Body of pancreas (tissue), 4 donors: ENCODE data around the gene SYT13. TPM values are rescaled to one million over a fixed set of nuclear protein-coding genes. Genes with fewer than 3 reads are reported as not detected.

ENCODE experiments used
- ATAC-seq: fragments of 150-250 bp; one replicate; pipeline ENCODE4 v1.9.1; 2016
- DNase-seq, 4 donors: peaks; one replicate each; pipeline ENCODE4 v3.0.0-alpha.2; 2019
- H3K27ac ChIP-seq, 4 donors: fragments of 200-600 bp; sonication (generic); 1 replicate in 3 of 4; 2 replicates in 1 of 4; pipeline versions ENCODE4 v1.5.1 to v1.6.1; 2016 to 2019; ENCODE audit warnings: mild to moderate bottlenecking in 1 of 4, mixed read lengths in 1 of 4, moderate library complexity in 1 of 4
- H3K27me3 ChIP-seq, 2 donors: fragments of 200-600 bp; sonication (generic); one replicate each; pipeline ENCODE4 v1.6.0; 2016; ENCODE audit warnings: mild to moderate bottlenecking in 1 of 2
- H3K36me3 ChIP-seq, 2 donors: fragments of 200-600 bp; sonication (generic); replicated peaks in 1 of 2; 2 replicates each; pipeline ENCODE4 v1.5.1; 2016; ENCODE audit warnings: low read depth in 2 of 2; ENCODE audit not compliant: insufficient read depth in 1 of 2
- H3K4me1 ChIP-seq: fragments of 200-600 bp; sonication (generic); one replicate; pipeline ENCODE4 v1.6.0; 2016
- H3K4me3 ChIP-seq, 2 donors: fragments of 200-600 bp; sonication (generic); 1 replicate in 1 of 2; 2 replicates in 1 of 2; pipeline ENCODE4 v1.5.1; 2016 to 2019
- H3K9me3 ChIP-seq, 3 donors: fragments of 200-600 bp; sonication (generic); 1 replicate in 2 of 3; 2 replicates in 1 of 3; pipeline ENCODE4 v1.5.1; 2016
- CTCF ChIP-seq, 7 experiments: fragments of 450-650 bp in 4 of 7; fragments of 200-600 bp in 3 of 7; sonication (generic) in 3 of 7; IDR thresholded peaks; one replicate each; pipeline ENCODE4 v1.5.1; 2016 to 2019; ENCODE audit warnings: antibody characterized with exemption in 7 of 7
- POLR2A ChIP-seq, 3 donors: fragments of 450-650 bp; IDR thresholded peaks; one replicate each; pipeline ENCODE4 v1.6.1; 2016; ENCODE audit warnings: antibody characterized with exemption in 3 of 3, mild to moderate bottlenecking in 2 of 3
- WGBS, 2 donors: methylation state at CpG; one replicate each; pipeline ENCODE4 v1.1.5; 2017; 5-methylcytosine and 5-hydroxymethylcytosine counted together
- intact Hi-C: fragments of 100-400 bp; cut with DNase I; formaldehyde crosslinking; loops from one replicate; pipeline ENCODE4 v1.15.1; 2023
- total RNA-seq, 2 donors: library from RNA; depleted of rRNA; stranded (reverse); fragments of >200 nt; gene quantifications; one replicate each; pipeline ENCODE4 v1.1.0, GENCODE V29; 2016

Gene SYT13
- total RNA-seq, 2 donors from 2014 or later = 6.7 to 9.9 TPM

- Histone ChIP-seq H3K4me1 (no peaks in the 10 kb centered on the region), H3K27me3 (no peaks in the 10 kb centered on the region), H3K4me3 (no peak overlapping the region), H3K36me3 (no peaks in the 10 kb centered on the region), H3K27ac (no peak overlapping the region), H3K9me3 (no peaks in the 10 kb centered on the region)
- no peak for TF ChIP-seq POLR2A (IDR thresholded peaks at IDR 0.05)
- no peak for TF ChIP-seq CTCF (IDR thresholded peaks at IDR 0.05)
- DNase-seq (no peak), ATAC-seq (no peak)
- WGBS, 2 donors = 71 to 89% methylated on average over 4 of the region's 4 CpGs
- intact Hi-C loops = no loop called here
Measured at GRCh38 chr11:45278714-45279113, 7.4 kb downstream of the SYT13 start.

DNA sequence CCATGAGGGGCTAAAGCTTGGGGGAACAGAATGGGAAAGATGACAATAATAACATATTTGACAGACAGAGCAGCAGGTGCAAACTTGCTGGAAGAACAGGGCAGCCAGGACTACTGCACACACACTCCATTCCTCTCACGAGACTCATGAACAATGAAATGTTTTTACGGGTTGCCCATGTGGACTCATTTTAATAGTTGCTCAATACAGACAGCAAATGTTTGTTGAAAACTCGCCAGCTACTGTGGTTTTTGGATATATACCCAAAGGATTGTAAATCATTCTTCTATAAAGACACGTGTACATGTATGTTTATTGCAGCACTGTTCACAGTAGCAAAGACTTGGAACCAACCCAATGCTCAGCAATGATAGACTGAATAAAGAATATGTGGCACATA, 10.3 kb downstream of the SYT13 start:
- no peaks in the 10 kb centered on the region for H3K36me3 ChIP-seq
- peaks cover 4% of the 10 kb centered on the region for H3K4me1 ChIP-seq
- DNase-seq (no peak), ATAC-seq (no peak)
- no peaks in the 10 kb centered on the region for H3K27me3 ChIP-seq
- no peaks in the 10 kb centered on the region for H3K9me3 ChIP-seq
- no peak for TF ChIP-seq CTCF (IDR thresholded peaks at IDR 0.05)
- no peak for TF ChIP-seq POLR2A (IDR thresholded peaks at IDR 0.05)
- H3K27ac ChIP-seq = no peak overlapping the region
- intact Hi-C loops = no loop called here
- H3K4me3 ChIP-seq = no peak overlapping the region
- WGBS, 2 donors = 63 to 66% methylated on average over 4 of the region's 4 CpGs

DNA sequence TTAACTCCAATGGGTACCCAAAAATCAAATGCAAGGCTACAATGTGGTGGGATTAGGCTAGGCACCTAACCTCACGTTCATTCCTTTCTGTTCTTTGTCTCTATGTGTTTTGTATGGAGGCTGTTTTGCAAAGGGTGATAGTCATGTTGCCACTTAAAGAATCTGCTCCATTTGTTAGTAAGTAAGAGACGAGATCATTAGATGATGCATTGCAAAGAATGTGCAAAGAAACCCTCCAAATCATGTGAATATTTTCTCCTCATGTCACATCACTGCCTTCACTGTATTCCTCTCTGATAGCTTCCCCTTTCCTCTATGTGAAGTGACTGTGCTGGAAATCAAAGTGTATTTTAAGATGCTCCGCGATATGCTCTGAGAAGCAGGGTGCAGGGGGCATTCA, 11.9 kb downstream of the SYT13 start:
- no peak for ATAC-seq
- DNase-seq = no peak

GRCh38 chr11:45273509-45273908, 12.6 kb downstream of the SYT13 start:
- H3K4me3 ChIP-seq = no peak overlapping the region
- DNase-seq (no peak), ATAC-seq (no peak)
- intact Hi-C loops = no loop called here
- no peaks in the 10 kb centered on the region for H3K9me3 ChIP-seq
- H3K27ac ChIP-seq = no peak overlapping the region
- peaks cover 4% of the 10 kb centered on the region for H3K4me1 ChIP-seq
- TF ChIP-seq CTCF (IDR thresholded peaks at IDR 0.05) = no peak
- TF ChIP-seq POLR2A (IDR thresholded peaks at IDR 0.05) = no peak
- WGBS, 2 donors = 56 to 63% methylated on average over 6 of the region's 6 CpGs
- H3K27me3 ChIP-seq = no peaks in the 10 kb centered on the region
- no peaks in the 10 kb centered on the region for H3K36me3 ChIP-seq

More for the DNA sequence above, 11.9 kb downstream of the SYT13 start:
- no peak overlapping the region for H3K27ac ChIP-seq
- intact Hi-C loops = no loop called here
- TF ChIP-seq POLR2A (IDR thresholded peaks at IDR 0.05) = no peak
- TF ChIP-seq CTCF (IDR thresholded peaks at IDR 0.05) = no peak
- no peaks in the 10 kb centered on the region for H3K9me3 ChIP-seq
- H3K36me3 ChIP-seq = no peaks in the 10 kb centered on the region
- H3K27me3 ChIP-seq = no peaks in the 10 kb centered on the region
- H3K4me1 ChIP-seq = peaks cover 4% of the 10 kb centered on the region
- no peak overlapping the region for H3K4me3 ChIP-seq
- WGBS, 2 donors = 36 to 50% methylated on average over 4 of the region's 4 CpGs

GRCh38 chr11:45272701-45273100, 13.4 kb downstream of the SYT13 start:
- H3K4me3 ChIP-seq = no peak overlapping the region
- peak overlapping the region in 3 of 4 donors; percentile 24 to 44 (median 29) for H3K27ac ChIP-seq
- intact Hi-C loops = no loop called here
- no peaks in the 10 kb centered on the region for H3K9me3 ChIP-seq
- H3K36me3 ChIP-seq = no peaks in the 10 kb centered on the region
- ATAC-seq (peak; percentile 50), DNase-seq (no peak)
- 9 to 20% methylated on average over 2 of the region's 2 CpGs for WGBS, 2 donors
- peaks cover 4% of the 10 kb centered on the region for H3K4me1 ChIP-seq
- H3K27me3 ChIP-seq = no peaks in the 10 kb centered on the region
- no peak for TF ChIP-seq POLR2A (IDR thresholded peaks at IDR 0.05)
- TF ChIP-seq CTCF (IDR thresholded peaks at IDR 0.05) = no peak
